Sigmoid colon (tissue), 7 donors: Measurements from ENCODE around the gene VPS26C. TPM values are rescaled to one million over a fixed set of nuclear protein-coding genes. Genes with fewer than 3 reads are reported as not detected.

Experiments
- DNase-seq: peaks from one replicate; pipeline ENCODE4 v3.0.0-alpha.2; 2019
- H3K27ac ChIP-seq, 4 donors: fragments of 200-600 bp; sonication (generic); one replicate each; pipeline ENCODE4 v1.5.1; 2016 to 2019; ENCODE audit warnings: mild to moderate bottlenecking in 1 of 4
- H3K27me3 ChIP-seq, 3 donors: fragments of 200-600 bp; sonication (generic); one replicate each; pipeline ENCODE4 v1.5.1; 2019; ENCODE audit warnings: mild to moderate bottlenecking in 1 of 3
- H3K36me3 ChIP-seq, 4 donors: fragments of 200-600 bp; sonication (generic); one replicate each; pipeline ENCODE4 v1.5.1; 2016 to 2019
- H3K4me1 ChIP-seq, 4 donors: fragments of 200-600 bp; sonication (generic); one replicate each; pipeline ENCODE4 v1.5.1; 2017 to 2019
- H3K4me3 ChIP-seq, 4 donors: fragments of 200-600 bp; sonication (generic); one replicate each; pipeline ENCODE4 v1.5.1; 2017 to 2019; ENCODE audit warnings: mild to moderate bottlenecking in 2 of 4, moderate library complexity in 1 of 4
- H3K9me3 ChIP-seq, 4 donors: fragments of 200-600 bp in 3 of 4; sonication (generic) in 3 of 4; one replicate each; pipeline versions ENCODE4 v1.5.1 to v1.6.1; 2013 to 2019
- CTCF ChIP-seq, 4 experiments: fragments of 450-650 bp in 3 of 4; fragments of 200-600 bp in 1 of 4; IDR thresholded peaks; one replicate each; pipeline ENCODE4 v1.5.1; 2016 to 2019; ENCODE audit warnings: antibody characterized with exemption in 4 of 4, mild to moderate bottlenecking in 3 of 4, moderate library complexity in 2 of 4
- EP300 ChIP-seq, 4 donors: sonication (generic); formaldehyde crosslinking; IDR thresholded peaks; one replicate each; pipeline ENCODE4 v1.6.1; 2017; ENCODE audit warnings: antibody characterized with exemption in 4 of 4
- POLR2A ChIP-seq, 2 donors: fragments of 450-650 bp; IDR thresholded peaks; one replicate each; pipeline ENCODE4 v1.6.1; 2016; ENCODE audit warnings: antibody characterized with exemption in 2 of 2, mild to moderate bottlenecking in 2 of 2, moderate library complexity in 2 of 2
- POLR2AphosphoS5 ChIP-seq, 4 donors: sonication (generic); formaldehyde crosslinking; IDR thresholded peaks; one replicate each; pipeline ENCODE4 v1.6.1; 2017; ENCODE audit warnings: antibody characterized with exemption in 4 of 4
- WGBS, 2 donors: extraction: QIAGEN DNeasy Blood & Tissue Kit; methylation state at CpG; one replicate each; pipeline ENCODE4 v1.1.7; 2013; 5-methylcytosine and 5-hydroxymethylcytosine counted together
- intact Hi-C: fragments of 100-400 bp; cut with DNase I; formaldehyde crosslinking; loops from one replicate; pipeline ENCODE4 v1.15.1; 2023
- polyA plus RNA-seq, 3 donors: library from polyadenylated mRNA; stranded (reverse); fragments of 200-250 nt; gene quantifications; one replicate each; pipeline ENCODE4 v1.2.3, GENCODE V29; 2013
- total RNA-seq, 4 donors: library from RNA; depleted of rRNA; stranded (reverse); fragments of >200 nt; gene quantifications; one replicate each; pipeline ENCODE4 v1.1.0, GENCODE V29; 2016
- donor health status: healthy with polysubstance abuse.
- donor health status: Bipolar disorder and iron deficiency.
- donor health status: healthy.

VPS26C gene
- total and polyA plus RNA-seq, 7 donors, result 34.2 to 71.7 (median 52.6) TPM

DNA sequence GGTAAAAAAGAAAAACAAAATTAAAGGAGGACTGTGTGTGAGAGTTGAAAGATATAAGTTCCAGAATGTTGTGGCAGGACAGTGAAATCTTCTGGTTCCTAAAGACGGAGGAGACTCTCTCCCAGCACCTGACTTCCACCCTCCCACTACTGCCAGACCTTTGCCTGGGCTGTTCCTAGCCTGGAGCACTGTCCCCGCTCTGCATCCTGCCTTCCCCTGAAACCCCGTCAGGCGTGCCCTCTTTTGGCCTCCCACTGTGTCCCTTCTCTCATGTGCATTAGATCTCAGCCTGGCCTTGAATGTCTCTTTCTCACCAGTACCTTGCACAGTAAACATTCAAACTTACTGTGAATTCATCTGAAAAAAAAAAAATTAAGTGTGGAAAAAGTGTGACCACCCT, 74.1 kb downstream of the VPS26C start:
- Histone ChIP-seq H3K27me3 (no peaks in the 10 kb centered on the region), H3K9me3 (no peaks in the 10 kb centered on the region), H3K4me3 (no peak overlapping the region), H3K36me3 (peaks cover 10 to 97% (median 13%) of the 10 kb centered on the region in 4 donors), H3K4me1 (no peaks in the 10 kb centered on the region), H3K27ac (no peak overlapping the region)
- WGBS, 2 donors, result 71 to 73% methylated on average over 4 of the region's 4 CpGs
- intact Hi-C loops, result no loop called here
- DNase-seq, result no peak
- TF ChIP-seq POLR2A (IDR thresholded peaks at IDR 0.05), result no peak
- no peak for TF ChIP-seq EP300 (IDR thresholded peaks at IDR 0.05)
- TF ChIP-seq POLR2AphosphoS5 (IDR thresholded peaks at IDR 0.05), result no peak
- no peak for TF ChIP-seq CTCF (IDR thresholded peaks at IDR 0.05)

DNA sequence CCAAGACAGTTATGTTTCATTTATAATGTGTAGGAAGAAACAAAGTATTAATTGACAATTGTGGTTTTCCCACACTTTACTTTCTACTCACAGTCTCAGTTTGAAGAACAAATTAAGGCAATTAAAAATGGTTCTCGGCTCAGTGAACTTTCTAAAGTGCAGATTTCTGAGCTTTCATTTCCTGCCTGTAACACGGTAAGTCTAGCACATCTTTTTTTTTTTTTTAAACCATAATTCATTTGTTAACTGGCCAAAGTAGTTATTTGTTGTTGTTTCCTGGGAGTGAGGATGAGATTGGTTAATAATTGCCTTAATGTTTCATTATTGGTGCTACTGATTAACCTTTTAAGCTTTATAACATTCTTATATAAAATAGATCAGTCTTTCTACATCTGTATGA, 75.1 kb downstream of the VPS26C start:
- intact Hi-C loops, result no loop called here
- H3K27ac ChIP-seq, result no peak overlapping the region
- TF ChIP-seq CTCF (IDR thresholded peaks at IDR 0.05) (no peak), POLR2AphosphoS5 (IDR thresholded peaks at IDR 0.05) (no peak), POLR2A (IDR thresholded peaks at IDR 0.05) (no peak), EP300 (IDR thresholded peaks at IDR 0.05) (no peak)
- WGBS, 2 donors, result 47 to 50% methylated on average over 2 of the region's 2 CpGs
- H3K27me3 ChIP-seq, result no peaks in the 10 kb centered on the region
- no peaks in the 10 kb centered on the region for H3K4me1 ChIP-seq
- no peak overlapping the region for H3K4me3 ChIP-seq
- no peaks in the 10 kb centered on the region for H3K9me3 ChIP-seq
- no peak for DNase-seq
- peaks cover 10 to 99% (median 16%) of the 10 kb centered on the region in 4 donors for H3K36me3 ChIP-seq

- TF ChIP-seq CTCF (IDR thresholded peaks at IDR 0.05) (no peak), POLR2A (IDR thresholded peaks at IDR 0.05) (no peak), POLR2AphosphoS5 (IDR thresholded peaks at IDR 0.05) (no peak), EP300 (IDR thresholded peaks at IDR 0.05) (no peak)
- Histone ChIP-seq H3K27ac (no peak overlapping the region), H3K36me3 (peaks cover 0 to 82% (median 16%) of the 10 kb centered on the region in 4 donors), H3K4me1 (no peaks in the 10 kb centered on the region), H3K27me3 (no peaks in the 10 kb centered on the region), H3K9me3 (no peaks in the 10 kb centered on the region), H3K4me3 (no peak overlapping the region)
- intact Hi-C loops, result no loop called here
- DNase-seq, result no peak
- WGBS, 2 donors, result 89 to 97% methylated on average over 1 of the region's 1 CpG
Measured at GRCh38 chr21:37188825-37189224, 78.3 kb downstream of the VPS26C start.

DNA sequence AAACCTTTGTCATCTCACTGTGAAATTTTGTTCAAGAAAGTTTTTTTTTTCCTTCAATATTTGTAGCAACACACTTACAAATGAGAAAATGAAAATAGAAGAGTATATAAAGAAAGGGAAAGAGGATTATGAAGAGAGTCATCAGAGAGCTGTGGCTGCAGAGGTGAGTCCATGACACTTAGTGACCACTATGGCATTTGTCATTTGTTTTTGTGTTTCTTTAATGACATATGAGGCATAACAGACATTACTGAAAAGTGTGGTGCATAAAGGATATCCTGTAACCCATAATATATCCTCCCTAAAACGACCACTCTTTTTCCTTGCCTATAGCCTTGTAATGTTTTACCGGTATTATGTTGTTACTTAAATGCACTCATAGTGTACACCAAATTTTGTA, 80.2 kb downstream of the VPS26C start:
- DNase-seq, result no peak
- peaks cover 0 to 81% (median 16%) of the 10 kb centered on the region in 4 donors for H3K36me3 ChIP-seq
- no peaks in the 10 kb centered on the region for H3K27me3 ChIP-seq
- TF ChIP-seq EP300 (IDR thresholded peaks at IDR 0.05), result no peak
- no peak for TF ChIP-seq POLR2A (IDR thresholded peaks at IDR 0.05)
- TF ChIP-seq CTCF (IDR thresholded peaks at IDR 0.05), result no peak
- no peak for TF ChIP-seq POLR2AphosphoS5 (IDR thresholded peaks at IDR 0.05)
- H3K4me1 ChIP-seq, result no peaks in the 10 kb centered on the region
- WGBS, 2 donors, result 73 to 80% methylated on average over 2 of the region's 2 CpGs
- H3K9me3 ChIP-seq, result no peaks in the 10 kb centered on the region
- intact Hi-C loops, result no loop called here
- no peak overlapping the region for H3K27ac ChIP-seq
- no peak overlapping the region for H3K4me3 ChIP-seq
